ENCODE results near the gene FBXL13. TPM values are rescaled to one million over a fixed set of nuclear protein-coding genes. Genes with fewer than 3 reads are reported as not detected.
"Not testable (repeated sequence)": the region's sequence is repeated elsewhere in the genome, so short reads cannot be mapped to it uniquely, and the experiment has no call there.

Gene FBXL13
- polyA plus RNA-seq, 5 donors, result 2.8 to 5.5 (median 4.6) TPM

DNA sequence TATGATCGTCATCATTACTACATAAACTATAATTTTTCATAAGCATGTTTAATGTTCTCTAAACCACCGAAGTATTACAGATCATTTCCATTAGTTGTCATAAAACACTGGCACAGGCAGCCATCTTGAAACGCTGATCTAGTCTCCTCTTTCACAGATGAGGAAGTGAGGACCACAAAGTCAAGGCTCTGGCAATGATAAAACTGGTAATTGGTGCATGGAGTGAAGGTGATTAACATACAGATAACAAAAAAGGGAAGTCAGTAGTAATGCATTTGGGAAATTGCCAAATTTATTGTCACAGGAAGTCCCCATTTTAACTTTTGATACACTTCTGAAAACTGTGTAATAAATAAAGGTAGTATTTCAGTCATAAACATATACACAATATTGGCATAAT, 49.3 kb downstream of the FBXL13 start:
- DNase-seq, result no peak

DNA sequence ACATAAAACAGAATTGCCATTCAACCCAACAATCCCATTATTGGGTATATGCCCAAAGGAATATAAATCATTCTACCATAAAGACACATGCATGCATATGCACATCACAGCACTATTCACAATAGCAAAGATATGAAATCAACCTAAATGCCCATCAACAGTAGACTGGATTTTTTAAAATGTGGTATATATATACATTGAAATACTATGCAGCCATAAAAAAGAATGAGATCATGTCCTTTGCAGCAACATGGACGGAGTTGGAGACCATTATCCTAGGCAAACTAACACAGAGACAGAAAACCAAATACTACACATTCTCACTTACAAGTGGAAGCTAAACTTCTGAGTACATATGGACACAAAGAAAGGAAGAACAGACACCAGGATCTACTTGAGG, 51.0 kb downstream of the FBXL13 start:
- not testable (repeated sequence) for DNase-seq

DNA sequence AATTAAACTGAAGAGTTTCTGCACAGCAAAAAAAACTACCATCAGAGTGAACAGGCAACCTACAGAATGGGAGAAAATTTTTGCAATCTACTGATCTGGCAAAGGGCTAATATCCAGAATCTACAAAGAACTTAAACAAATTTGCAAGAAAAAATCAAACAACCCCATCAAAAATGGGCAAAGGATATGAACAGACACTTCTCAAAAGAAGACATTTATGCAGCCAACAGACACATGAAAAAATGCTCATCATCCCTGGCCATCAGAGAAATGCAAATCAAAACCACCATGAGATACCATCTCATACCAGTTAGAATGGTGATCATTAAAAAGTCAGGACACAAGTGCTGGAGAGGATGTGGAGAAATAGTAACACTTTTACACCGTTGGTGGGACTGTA, 53.1 kb downstream of the FBXL13 start:
- not testable (repeated sequence) for DNase-seq

DNA sequence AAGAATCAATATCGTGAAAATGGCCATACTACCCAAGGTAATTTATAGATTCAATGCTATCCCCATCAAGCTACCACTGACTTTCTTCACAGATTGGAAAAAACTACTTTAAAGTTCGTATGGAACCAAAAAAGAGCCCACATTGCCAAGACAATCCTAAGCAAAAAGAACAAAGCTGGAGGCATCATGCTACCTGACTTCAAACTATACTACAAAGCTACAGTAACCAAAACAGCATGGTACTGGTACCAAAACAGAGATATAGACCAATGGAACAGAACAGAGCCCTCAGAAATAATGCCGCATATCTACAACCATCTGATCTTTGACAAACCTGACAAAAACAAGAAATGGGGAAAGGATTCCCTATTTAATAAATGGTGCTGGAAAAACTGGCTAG, 53.7 kb downstream of the FBXL13 start:
- not testable (repeated sequence) for DNase-seq

DNA sequence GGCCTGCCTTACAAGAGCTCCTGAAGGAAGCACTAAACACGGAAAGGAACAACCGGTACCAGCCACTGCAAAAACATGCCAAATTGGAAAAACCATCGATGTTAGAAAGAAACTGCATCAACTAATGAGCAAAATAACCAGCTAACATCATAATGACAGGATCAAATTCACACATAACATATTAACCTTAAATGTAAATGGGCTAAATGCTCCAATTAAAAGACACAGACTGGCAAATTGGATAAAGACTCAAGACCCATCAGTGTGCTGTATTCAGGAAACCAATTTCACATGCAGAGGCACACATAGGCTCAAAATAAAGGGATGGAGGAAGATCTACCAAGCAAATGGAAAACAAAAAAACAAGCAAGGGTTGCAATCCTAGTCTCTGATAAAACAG, 56.3 kb downstream of the FBXL13 start:
- DNase-seq, result not testable (repeated sequence)

DNA sequence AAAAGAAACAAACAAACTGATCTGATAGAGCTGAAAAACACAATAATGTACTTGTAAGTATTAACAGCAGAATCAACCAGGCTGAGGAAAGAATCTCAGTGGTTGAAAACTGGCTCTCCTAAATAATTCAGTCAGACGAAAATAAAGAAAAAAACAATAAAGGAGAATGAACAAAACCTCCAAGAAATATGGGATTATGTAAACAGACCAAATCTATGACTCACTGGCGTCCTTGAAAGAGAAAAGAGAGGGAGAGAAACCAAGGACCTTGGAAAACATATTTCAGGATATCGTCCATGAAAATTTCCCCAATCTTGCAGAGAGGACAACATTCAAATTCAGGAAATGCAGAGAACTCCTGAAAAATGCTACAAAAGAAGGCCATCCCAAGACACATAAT, 62.9 kb downstream of the FBXL13 start:
- no peak for DNase-seq

DNA sequence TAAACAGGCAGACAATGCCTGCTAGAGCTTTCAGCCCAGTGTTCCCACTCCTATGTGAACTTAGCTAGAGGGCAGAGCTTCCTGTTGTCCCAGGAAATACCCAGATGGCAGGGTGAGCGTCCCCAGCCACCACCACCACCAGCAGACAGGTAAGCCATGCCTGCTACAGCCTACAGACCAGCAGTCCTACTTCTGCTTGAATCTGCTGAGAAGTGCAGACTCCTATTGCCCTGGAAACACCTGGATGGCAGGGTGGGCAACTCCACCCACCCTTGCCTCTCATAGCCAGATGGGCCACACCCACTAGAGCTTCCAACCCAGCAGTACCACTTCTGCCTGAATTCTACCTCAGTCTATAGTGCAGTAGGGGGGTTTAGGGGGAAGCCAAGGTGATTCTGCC, 64.4 kb downstream of the FBXL13 start:
- DNase-seq, result no peak

DNA sequence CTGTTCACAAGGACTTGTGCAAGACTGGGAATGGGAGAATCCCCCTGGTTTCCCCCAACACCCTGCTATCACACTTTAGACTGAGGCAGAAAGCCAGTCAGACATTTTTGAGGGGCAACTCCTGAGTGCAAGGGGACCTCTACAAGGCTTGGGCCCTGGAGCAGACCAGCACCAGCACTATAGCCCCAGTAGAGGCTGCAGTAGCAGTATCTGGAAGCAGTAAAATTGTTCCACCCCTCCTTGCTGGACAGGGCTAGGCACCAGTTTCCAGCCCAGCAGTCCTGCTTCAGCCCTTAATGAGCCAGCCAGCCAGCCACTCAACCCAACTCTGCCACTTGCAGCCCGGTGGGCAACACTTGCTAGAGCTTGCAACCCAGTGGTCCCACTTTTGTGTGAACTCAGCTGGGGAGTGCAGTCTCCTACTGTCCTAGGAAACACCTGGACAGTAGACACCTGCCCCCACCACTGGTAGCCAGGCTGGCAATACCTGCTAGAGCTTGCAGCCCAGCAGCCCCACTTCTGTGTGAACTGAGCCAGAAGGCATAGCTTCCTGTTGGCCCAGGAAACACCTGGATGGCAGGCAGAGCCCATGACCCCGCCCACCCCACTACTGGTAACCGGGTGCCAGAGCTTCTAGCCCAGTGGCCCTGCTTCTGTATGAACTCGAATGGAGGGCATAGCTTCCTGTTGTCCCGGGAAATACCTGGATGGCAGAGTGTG, 65.0 kb downstream of the FBXL13 start:
- DNase-seq, result no peak

DNA sequence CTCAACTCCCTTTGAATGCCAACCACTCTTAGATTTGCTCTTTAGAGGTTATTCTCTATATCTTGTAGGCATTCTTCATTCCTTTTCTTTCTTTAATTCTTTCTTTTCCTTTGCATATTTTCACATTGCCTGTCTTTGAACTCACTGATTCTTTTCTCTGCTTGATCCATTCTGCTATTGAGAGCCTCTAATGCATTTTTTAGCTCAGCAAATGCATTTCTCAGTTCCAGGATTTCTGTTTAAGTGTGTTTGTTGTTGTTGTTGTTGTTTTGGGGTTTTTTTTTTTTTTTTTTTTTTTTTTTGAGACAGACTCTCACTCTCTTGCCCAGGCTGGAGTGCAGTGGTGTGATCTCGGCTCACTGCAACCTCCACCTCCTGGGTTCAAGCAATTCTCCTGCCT, 71.6 kb downstream of the FBXL13 start:
- DNase-seq, result no peak

DNA sequence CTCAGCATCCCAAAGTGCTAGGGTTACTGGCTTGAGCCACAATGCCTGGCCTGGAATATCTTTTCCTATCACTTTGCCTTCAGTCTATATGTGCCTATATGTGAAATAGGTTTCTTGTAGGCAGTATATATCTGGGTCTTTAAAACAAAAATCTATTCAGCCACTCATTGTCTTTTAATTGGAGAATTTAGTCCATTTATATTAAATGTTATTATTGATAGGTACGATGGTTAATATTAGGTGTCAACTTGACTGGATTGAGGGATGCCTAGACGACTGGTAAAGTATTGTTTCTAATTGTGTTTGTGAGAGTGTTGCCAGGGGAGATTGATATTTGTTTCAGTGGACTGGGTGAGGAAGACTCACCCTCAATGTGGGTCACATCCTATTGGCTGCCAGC, 73.4 kb downstream of the FBXL13 start:
- DNase-seq, result no peak

DNA sequence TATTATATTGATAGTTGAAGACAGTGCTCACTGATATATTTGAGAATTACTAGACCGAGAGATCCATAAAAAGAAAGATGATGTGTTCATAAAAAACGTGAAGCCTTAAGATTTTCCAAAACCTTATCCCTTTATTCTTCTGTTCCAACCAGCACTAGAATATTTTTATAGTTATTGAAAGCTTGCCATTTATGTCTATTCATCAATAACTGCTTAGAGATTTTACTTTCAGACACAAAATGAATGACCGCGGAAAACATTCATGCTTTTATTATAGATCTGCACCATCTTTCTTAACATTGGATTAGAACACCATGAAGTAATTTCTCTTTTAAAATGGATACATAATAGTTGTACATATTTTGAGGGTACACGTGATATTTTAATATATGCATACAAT, 77.6 kb downstream of the FBXL13 start:
- no peak for DNase-seq

DNA sequence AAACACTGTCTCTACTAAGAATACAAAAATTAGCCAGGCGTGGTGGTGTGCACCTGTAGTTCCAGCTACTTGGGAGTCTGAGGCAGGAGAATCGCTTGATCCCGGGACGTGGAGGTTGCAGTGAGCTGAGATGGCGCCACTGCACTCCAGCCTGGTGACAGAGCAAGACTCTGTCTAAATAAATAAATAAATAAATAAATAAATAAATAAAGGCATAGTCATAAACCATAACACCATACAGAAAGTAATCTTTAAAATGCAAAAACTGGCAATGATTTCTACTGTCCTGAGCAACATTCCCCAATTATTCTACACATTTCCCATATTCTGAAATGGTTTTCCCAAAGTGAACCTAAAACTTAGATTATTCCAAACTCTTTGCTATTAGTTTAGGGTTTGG, 79.0 kb downstream of the FBXL13 start:
- DNase-seq, result not testable (repeated sequence)

DNA sequence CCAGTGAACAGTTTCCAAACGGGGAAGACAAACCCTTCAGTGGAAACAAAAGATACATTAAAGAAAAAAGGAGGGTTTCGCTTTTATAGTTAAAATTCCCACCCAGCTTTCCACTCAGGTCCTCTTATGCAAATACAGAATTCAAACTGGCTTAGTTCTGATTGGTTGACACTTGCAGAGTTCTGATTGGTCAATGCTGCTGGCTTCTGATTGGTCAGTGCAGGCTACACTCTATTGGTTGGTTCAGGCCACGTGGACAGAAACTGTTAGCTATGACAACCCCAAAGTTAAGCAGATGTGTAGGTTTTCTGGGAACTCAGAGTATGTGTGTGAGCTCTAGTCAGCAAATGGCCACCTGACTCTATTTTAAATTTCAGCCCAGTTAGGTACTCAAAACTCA, 80.0 kb downstream of the FBXL13 start:
- no peak for DNase-seq

DNA sequence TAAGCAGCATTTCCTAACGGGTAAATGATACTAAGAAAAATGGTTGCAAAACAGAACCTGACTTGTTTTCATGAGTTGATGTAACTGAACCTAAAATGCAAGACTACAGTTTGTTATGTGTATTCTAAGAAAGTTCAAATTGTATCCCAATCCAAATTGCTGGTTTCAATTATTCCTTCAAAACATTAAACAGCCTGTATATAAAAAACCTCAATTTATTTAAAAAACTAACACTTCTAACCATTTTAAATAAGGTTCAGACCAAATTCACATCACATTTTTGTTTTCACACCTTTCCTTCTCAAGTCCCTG, 80.9 kb downstream of the FBXL13 start:
- no peak for DNase-seq

DNA sequence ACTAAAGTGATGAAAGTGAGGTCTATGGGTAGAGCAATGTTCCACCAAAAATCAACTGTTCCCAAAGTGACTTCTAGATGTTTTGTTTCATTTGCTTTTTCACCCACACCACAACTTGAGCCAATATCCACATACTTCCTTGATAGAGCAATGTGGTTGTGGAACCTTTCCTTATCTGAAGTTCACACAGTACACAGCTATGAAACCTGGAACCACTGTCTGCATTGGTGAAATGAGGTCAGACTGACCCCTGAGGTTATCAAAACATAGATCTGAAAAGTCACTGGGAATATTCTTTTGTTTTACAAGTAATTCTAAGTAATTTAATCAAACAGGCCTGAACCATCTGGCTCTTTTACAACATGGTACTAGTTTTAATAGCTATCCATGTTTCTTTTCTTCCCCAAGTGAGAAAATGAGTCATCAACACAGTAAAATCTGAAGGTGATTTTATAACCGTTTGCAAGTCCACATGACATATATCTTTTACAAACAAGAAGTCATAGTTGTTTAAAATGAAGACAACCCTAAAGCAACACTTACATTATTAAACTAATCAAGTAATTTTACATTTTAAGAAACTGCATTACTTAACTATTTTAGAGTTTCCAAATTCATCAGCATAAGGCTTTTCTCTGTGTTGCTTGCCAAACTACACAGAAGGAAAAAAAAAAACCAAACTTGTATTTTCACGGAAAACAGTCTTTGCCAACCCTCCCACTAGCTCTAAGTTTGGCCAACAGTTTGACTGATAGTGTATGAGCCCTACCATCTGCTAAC, 81.5 kb downstream of the FBXL13 start:
- DNase-seq, result peak; percentile 79 to 85

DNA sequence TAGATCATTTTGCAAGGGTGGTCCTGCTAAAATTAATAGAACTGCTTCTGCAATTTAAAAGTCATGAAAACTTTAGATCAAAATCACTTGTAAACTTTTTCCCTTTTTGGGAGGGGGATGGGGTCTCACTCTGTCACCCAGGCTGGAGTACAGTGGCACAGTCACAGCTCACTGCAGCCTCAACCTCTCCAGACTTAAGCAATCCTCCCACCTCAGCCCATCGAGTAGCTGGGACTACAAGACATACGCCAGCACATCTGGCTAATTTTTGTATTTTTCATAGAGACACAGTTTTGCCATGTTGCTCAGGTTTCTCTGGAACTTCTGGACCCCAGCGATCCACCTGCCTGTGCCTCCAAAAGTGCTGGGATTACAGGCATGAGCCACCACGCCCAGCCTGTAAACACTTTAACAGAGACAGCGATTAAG, 82.1 kb downstream of the FBXL13 start:
- DNase-seq, result no peak

DNA sequence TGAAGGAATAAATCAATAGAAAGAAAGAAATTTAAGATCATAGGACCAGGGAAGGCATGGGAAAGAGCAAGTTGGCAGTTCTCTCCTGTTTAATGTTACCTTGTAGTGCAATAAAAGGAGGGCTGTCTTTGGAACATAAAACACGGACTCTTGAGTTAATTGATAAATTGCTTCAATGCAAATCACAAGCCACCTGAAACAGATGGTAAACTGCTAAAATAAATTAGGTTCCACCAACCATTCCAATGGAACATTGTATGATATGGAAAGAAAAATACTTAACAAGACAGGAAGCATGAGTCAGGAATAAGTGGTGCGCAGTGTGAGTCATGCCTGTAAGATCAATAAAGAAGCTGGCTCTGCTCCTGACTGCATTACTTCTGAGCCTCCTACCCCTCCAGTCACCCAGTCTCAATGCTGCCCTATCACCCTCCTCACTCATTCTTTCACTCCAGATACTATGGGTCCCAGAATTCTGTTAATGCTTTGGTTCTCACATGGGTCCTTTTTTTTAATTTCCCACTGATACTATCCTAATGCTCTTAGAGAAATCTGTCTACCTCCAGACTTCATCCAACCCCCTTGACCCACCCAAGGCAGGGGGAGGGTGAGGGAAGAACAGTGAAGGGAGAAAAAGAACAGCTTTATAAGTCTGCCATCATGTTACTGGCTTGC, 82.9 kb downstream of the FBXL13 start:
- no peak for DNase-seq

DNA sequence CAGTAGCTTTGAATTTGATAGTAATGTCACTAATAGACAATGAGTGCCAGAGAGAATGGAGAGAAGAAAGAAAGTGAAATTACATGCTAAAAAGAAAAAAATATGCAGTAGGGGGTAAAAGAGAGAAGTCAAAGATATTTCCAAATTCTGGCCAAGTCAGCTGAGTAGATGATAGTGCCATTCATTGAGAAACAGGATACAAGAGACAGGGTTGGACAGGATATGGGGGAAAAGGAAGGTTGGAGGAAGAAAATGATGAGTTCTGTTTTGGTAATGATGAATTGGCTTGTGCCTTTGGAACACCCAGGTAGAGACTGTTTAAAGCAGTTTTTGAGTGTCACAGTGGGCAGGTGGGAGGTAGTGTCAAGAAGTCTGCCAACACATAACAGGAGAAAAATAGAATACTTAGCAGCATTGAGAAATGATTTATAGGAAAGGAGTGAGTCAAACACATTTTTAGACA, 83.5 kb downstream of the FBXL13 start:
- DNase-seq, result no peak

DNA sequence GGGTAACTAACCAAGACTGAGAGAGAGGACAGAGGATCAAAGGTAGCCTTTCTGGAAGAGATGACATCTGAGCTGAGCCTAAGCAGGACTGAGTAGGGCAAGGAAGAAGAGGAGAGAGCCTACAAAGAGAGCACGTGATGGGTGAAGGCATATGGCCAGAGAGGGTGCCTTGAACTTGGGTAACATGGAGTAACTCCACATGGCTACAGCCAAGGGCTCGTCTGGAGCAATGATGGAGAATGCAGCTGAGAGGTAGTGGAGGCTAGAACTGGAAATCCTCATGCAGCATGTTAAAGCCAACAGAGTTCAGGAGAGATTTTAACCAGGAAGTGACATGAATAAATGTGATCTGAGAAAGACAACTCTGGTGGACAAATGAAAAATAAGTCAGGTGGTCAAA, 84.0 kb downstream of the FBXL13 start:
- no peak for DNase-seq

DNA sequence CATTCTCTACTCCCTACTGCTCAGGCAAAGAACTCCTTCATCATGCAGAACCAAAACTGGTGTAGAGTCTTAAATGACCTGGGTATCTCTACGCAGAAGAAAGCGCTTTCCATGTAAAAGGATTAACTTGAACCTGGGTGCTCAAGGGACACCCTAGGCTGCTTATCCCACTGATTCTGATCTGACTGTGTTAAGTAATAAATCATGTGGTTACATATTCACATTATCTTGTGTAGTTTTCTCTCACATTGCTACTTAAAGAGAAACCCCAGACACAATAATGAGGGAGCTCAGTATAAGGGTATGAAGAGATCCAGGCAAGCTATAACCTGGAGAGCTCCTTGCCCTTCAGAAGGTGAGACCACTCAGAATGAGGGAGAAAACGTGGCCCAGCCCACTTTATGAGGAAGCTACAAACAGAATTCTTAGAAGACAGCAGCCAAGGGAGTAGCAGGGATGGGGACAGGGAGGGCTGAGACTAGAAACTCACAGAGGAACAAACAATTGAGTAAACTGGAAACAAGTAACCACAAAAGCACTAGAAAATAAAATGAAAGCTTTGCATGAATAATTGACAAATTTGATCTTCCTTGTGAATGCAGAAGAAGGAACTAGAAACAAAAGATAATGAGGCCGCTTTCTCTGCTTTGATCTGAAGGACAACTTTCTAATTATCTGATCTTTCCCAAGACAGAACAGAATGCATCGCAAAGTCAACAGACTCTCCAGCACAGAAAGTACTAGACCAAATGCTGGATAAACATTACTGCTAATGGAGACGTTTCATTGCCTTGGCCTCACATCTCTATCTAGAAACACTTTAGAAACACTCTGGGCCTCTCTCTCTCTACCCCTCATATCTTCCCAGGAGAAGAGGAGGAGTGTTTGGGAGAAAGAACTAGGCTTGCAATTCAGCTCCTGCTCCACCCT, 85.7 kb downstream of the FBXL13 start:
- DNase-seq, result no peak

DNA sequence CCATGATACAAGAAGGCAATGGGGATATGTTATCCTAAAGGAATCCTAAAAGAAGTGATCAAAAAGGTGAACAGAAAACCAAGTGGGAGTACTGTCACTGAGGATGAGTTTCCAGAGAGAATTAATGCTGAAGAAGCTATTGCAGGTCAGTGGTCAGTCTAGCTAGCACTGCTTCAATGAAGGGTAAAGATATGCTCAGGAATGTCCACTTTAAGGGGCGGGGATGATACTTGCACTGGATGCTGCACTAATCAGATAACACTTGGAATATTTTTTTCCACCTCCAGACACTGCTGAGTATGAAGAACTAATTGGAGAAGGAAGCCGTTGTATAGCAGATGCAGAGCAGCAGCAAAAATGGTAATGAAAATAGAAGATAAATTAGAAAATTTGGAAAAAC, 86.5 kb downstream of the FBXL13 start:
- DNase-seq, result no peak
